GM12878 (cell line): Measurements from ENCODE around the gene EPO. TPM values are rescaled to one million over a fixed set of nuclear protein-coding genes. Genes with fewer than 3 reads are reported as not detected.

Source experiments
- ATAC-seq: fragments of 200-7000 bp; cut with Tn5 transposase; 3 replicates; pipeline ENCODE4 v1.9.1; 2020; ENCODE audit warnings: mild to moderate bottlenecking, moderate library complexity
- BruUV-seq: library from RNA; stranded (reverse); fragments of 400-500 nt; replicated peaks from 2 replicates; lab custom pipeline; 2021; lab: Mats Ljungman, UMichigan
- CTCF ChIA-PET: fragments of 300-600 bp; sonication (Branson Sonifier 250); formaldehyde crosslinking; extraction: SDS; loops from one replicate; lab custom pipeline; 2021; ENCODE audit warnings: inconsistent platforms; lab: Yijun Ruan, JAX
- POLR2A ChIA-PET: fragments of 350-600 bp; formaldehyde crosslinking; extraction: SDS; loops from one replicate; lab custom pipeline; 2021; ENCODE audit warnings: inconsistent platforms; lab: Charles Lee
- RAD21 ChIA-PET: fragments of 300-600 bp; sonication (Branson Sonifier 250); formaldehyde crosslinking; loops from one replicate; lab custom pipeline; 2023; ENCODE audit warnings: antibody characterized with exemption; ENCODE audit not compliant: unreplicated experiment; lab: Charles Lee
- SMC1A ChIA-PET: fragments of 300-600 bp; sonication (Branson Sonifier 250); formaldehyde crosslinking; loops from one replicate; lab custom pipeline; 2023; ENCODE audit not compliant: unreplicated experiment, uncharacterized antibody; lab: Charles Lee
- DNase-seq: peaks from one replicate; pipeline ENCODE4 v3.0.0-alpha.2; 2011; ENCODE audit warnings: low read depth, low spot score
- FAIRE-seq: peaks from 3 replicates; lab custom pipeline; 2011; peaks lifted over from hg19 to GRCh38; lab: Jason Lieb, UNC
- H2AFZ ChIP-seq: 2 replicates; pipeline ENCODE4 v1.6.0; 2011; ENCODE audit warnings: low read depth, low read length, control low read depth; ENCODE audit not compliant: control insufficient read depth
- H3K27ac ChIP-seq: 2 replicates; pipeline ENCODE4 v1.5.1; 2011; ENCODE audit warnings: control low read depth; ENCODE audit not compliant: control insufficient read depth, insufficient read depth
- H3K27me3 ChIP-seq, 2 experiments: replicated peaks in 1 of 2; 2 replicates each; pipeline versions ENCODE4 v1.6.0 to v1.6.1; 2011; ENCODE audit warnings: low read length in 1 of 2; ENCODE audit not compliant: control insufficient read depth in 2 of 2, insufficient read depth in 2 of 2
- H3K36me3 ChIP-seq, 2 experiments: 2 replicates each; pipeline ENCODE4 v1.5.1; 2011; ENCODE audit warnings: low read length in 1 of 2; ENCODE audit not compliant: control insufficient read depth in 2 of 2, insufficient read depth in 2 of 2
- H3K4me1 ChIP-seq: 2 replicates; pipeline ENCODE4 v1.6.1; 2011; ENCODE audit warnings: mild to moderate bottlenecking, low read length, moderate library complexity, mixed read lengths; ENCODE audit not compliant: control insufficient read depth, insufficient read depth
- H3K4me2 ChIP-seq: 2 replicates; pipeline ENCODE4 v1.6.0; 2011; ENCODE audit warnings: control low read depth; ENCODE audit not compliant: control insufficient read depth, insufficient read depth
- H3K4me3 ChIP-seq: fragments of 200-600 bp; sonication (generic); 2 replicates; pipeline ENCODE4 v1.5.1; 2016
- H3K79me2 ChIP-seq: 2 replicates; pipeline ENCODE4 v1.6.0; 2011; ENCODE audit warnings: low read length; ENCODE audit not compliant: control insufficient read depth, insufficient read depth
- H3K9ac ChIP-seq: 2 replicates; pipeline ENCODE4 v1.8.0; 2011; ENCODE audit warnings: low read length, control low read depth, mixed read lengths; ENCODE audit not compliant: control insufficient read depth, insufficient read depth
- H3K9me3 ChIP-seq: replicated peaks from 3 replicates; pipeline ENCODE4 v1.5.1; 2011; ENCODE audit warnings: mild to moderate bottlenecking, low read length; ENCODE audit not compliant: control insufficient read depth, insufficient read depth
- H4K20me1 ChIP-seq: 2 replicates; pipeline ENCODE4 v1.6.0; 2011; ENCODE audit not compliant: control insufficient read depth, insufficient read depth
- EED ChIP-seq: sonication (generic); IDR thresholded peaks from 2 replicates; pipeline ENCODE4 v1.6.1; 2016; ENCODE audit warnings: antibody characterized with exemption, low read depth
- ETV6 ChIP-seq, 2 experiments: fragments of 450-650 bp in 1 of 2; IDR thresholded peaks in 1 of 2; conservative IDR thresholded peaks in 1 of 2; 2 replicates each; pipeline ENCODE4 v1.6.1; 2014; ENCODE audit warnings: antibody characterized with exemption in 1 of 2, borderline replicate concordance in 1 of 2, low read depth in 1 of 2, mild to moderate bottlenecking in 1 of 2, moderate library complexity in 1 of 2
- JUNB ChIP-seq: IDR thresholded peaks from 2 replicates; pipeline ENCODE4 v1.6.1; 2016; ENCODE audit warnings: antibody characterized with exemption, mild to moderate bottlenecking
- RAD51 ChIP-seq: fragments of 450-650 bp; IDR thresholded peaks from 2 replicates; pipeline ENCODE4 v1.6.1; 2016; ENCODE audit warnings: moderate library complexity, mild to moderate bottlenecking, inconsistent platforms
- SIX5 ChIP-seq: IDR thresholded peaks from 2 replicates; pipeline ENCODE4 v1.6.1; 2011; ENCODE audit warnings: mild to moderate bottlenecking, low read depth, low read length, moderate library complexity; ENCODE audit not compliant: severe bottlenecking
- SKIL ChIP-seq: fragments of 450-650 bp; IDR thresholded peaks from 2 replicates; pipeline ENCODE4 v1.6.1; 2017; ENCODE audit warnings: mild to moderate bottlenecking, low read depth, inconsistent platforms; ENCODE audit not compliant: poor library complexity, severe bottlenecking
- SUZ12 ChIP-seq: fragments of 200-600 bp; sonication (generic); IDR thresholded peaks from one replicate; pipeline ENCODE4 v1.6.1; 2018; ENCODE audit warnings: antibody characterized with exemption, mild to moderate bottlenecking; ENCODE audit not compliant: unreplicated experiment
- USF2 ChIP-seq: IDR thresholded peaks from 2 replicates; pipeline ENCODE4 v1.6.1; 2011; ENCODE audit warnings: low read depth, low read length, improper control_type of control experiment, borderline replicate concordance
- ZNF24 ChIP-seq: fragments of 450-650 bp; IDR thresholded peaks from 2 replicates; pipeline ENCODE4 v1.6.1; 2017; ENCODE audit warnings: antibody characterized with exemption, mild to moderate bottlenecking
- WGBS: methylation state at CpG from one replicate; pipeline ENCODE4 v1.1.6; 2016; ENCODE audit warnings: low lambda C conversion rate; ENCODE audit not compliant: insufficient replicate concordance, insufficient coverage; ENCODE audit errors: missing lambda C conversion rate; 5-methylcytosine and 5-hydroxymethylcytosine counted together
- in situ Hi-C: fragments of 300-500 bp; cut with MboI; formaldehyde crosslinking; loops from 9 replicates; pipeline ENCODE4 v1.14.3; 2018; ENCODE audit warnings: mixed read lengths
- intact Hi-C: fragments of 100-400 bp; cut with micrococcal nuclease; formaldehyde crosslinking; loops from one replicate; pipeline ENCODE4 v1.14.2; 2022; ENCODE audit not compliant: unreplicated experiment
- polyA plus RNA-seq, 11 experiments: library from polyadenylated mRNA; depleted of rRNA in 4 of 11; unstranded in 6 of 11; stranded (reverse) in 5 of 11; fragments of >200 nt; fragmentation: Nextera tagmentation in 4 of 11; fragmentation: Illumina TruSeq in 1 of 11; extraction: Ambion mirVana in 4 of 11; extraction: Trizol in 1 of 11; gene quantifications; 1 replicate in 1 of 11; 2 replicates in 10 of 11; pipeline versions ENCODE4 v1.2.1 to v1.2.3, GENCODE V29; 2011 to 2016; ENCODE audit warnings: inconsistent platforms in 2 of 11, missing spikeins in 2 of 11, low read depth in 1 of 11
- total RNA-seq, 4 experiments: library from RNA; depleted of rRNA in 3 of 4; stranded (reverse); fragments of >200 nt in 3 of 4; fragmentation: Illumina TruSeq in 1 of 4; extraction: Trizol in 1 of 4; gene quantifications; 2 replicates each; pipeline versions ENCODE4 v1.2.1 to v1.2.3, GENCODE V29; 2013 to 2021
- TF ChIP-seq, protein P1 (sequence below): fragments of 450-650 bp; IDR thresholded peaks from 2 replicates; pipeline ENCODE4 v1.6.1; 2017; ENCODE audit warnings: low read depth, mild to moderate bottlenecking, moderate library complexity
- TF ChIP-seq, protein P2 (sequence below): IDR thresholded peaks from 2 replicates; pipeline ENCODE4 v1.6.1; 2012; ENCODE audit warnings: low read length, inconsistent platforms
- TF ChIP-seq, protein P3 (sequence below): IDR thresholded peaks from 2 replicates; pipeline ENCODE4 v1.6.1; 2012; ENCODE audit warnings: improper control_type of control experiment, low read depth, low read length; ENCODE audit not compliant: insufficient replicate concordance

The EPO gene
- total and polyA plus RNA-seq, 10 of the 15 experiments (the other 5 are each of a cell fraction or from before 2014, with no cell fraction given) = 0.06 to 0.19 TPM; not detected in 8

- POLR2A ChIA-PET = no interaction called here
- no TSS peak for BruUV-seq
- Histone ChIP-seq H3K9ac (no peak overlapping the region), H3K4me2 (no peak overlapping the region), H3K4me1 (no peaks in the 10 kb centered on the region; the same call in 1 of the 2 replicates), H3K4me3 (no peak overlapping the region), H3K9me3 (no peaks in the 10 kb centered on the region), H4K20me1 (no peaks in the 10 kb centered on the region), H3K27me3 (peaks cover 1 to 2% of the 10 kb centered on the region in 2 experiments; a peak in 3 of 4 replicates), H2AFZ (no peak overlapping the region), H3K79me2 (no peaks in the 10 kb centered on the region), H3K27ac (no peak overlapping the region), H3K36me3 (no peaks in the 10 kb centered on the region)
- RAD21 ChIA-PET = no interaction called here
- CTCF ChIA-PET = interaction anchor here (2.1 kb wide), 1 partner anchor 10 kb away, joined by 7 read pairs; no protein-coding TSS in a partner anchor
- in situ Hi-C loops = no loop called here
- DNase-seq = no peak
- 43% methylated on average over 7 of the region's 7 CpGs for WGBS
- intact Hi-C loops = no loop called here
- no peak for FAIRE-seq
- no peak for ATAC-seq
- SMC1A ChIA-PET = no interaction called here
- no peak for TF ChIP-seq RAD51
- TF ChIP-seq SUZ12 = no peak
- TF ChIP-seq USF2 = no peak
- TF ChIP-seq, protein P1, sequence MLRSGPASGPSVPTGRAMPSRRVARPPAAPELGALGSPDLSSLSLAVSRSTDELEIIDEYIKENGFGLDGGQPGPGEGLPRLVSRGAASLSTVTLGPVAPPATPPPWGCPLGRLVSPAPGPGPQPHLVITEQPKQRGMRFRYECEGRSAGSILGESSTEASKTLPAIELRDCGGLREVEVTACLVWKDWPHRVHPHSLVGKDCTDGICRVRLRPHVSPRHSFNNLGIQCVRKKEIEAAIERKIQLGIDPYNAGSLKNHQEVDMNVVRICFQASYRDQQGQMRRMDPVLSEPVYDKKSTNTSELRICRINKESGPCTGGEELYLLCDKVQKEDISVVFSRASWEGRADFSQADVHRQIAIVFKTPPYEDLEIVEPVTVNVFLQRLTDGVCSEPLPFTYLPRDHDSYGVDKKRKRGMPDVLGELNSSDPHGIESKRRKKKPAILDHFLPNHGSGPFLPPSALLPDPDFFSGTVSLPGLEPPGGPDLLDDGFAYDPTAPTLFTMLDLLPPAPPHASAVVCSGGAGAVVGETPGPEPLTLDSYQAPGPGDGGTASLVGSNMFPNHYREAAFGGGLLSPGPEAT = no peak
- no peak for TF ChIP-seq ZNF24
- no peak for TF ChIP-seq SKIL
- TF ChIP-seq JUNB = no peak
- TF ChIP-seq, protein P2, sequence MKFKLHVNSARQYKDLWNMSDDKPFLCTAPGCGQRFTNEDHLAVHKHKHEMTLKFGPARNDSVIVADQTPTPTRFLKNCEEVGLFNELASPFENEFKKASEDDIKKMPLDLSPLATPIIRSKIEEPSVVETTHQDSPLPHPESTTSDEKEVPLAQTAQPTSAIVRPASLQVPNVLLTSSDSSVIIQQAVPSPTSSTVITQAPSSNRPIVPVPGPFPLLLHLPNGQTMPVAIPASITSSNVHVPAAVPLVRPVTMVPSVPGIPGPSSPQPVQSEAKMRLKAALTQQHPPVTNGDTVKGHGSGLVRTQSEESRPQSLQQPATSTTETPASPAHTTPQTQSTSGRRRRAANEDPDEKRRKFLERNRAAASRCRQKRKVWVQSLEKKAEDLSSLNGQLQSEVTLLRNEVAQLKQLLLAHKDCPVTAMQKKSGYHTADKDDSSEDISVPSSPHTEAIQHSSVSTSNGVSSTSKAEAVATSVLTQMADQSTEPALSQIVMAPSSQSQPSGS = no peak
- TF ChIP-seq EED = no peak
- TF ChIP-seq, protein P3, sequence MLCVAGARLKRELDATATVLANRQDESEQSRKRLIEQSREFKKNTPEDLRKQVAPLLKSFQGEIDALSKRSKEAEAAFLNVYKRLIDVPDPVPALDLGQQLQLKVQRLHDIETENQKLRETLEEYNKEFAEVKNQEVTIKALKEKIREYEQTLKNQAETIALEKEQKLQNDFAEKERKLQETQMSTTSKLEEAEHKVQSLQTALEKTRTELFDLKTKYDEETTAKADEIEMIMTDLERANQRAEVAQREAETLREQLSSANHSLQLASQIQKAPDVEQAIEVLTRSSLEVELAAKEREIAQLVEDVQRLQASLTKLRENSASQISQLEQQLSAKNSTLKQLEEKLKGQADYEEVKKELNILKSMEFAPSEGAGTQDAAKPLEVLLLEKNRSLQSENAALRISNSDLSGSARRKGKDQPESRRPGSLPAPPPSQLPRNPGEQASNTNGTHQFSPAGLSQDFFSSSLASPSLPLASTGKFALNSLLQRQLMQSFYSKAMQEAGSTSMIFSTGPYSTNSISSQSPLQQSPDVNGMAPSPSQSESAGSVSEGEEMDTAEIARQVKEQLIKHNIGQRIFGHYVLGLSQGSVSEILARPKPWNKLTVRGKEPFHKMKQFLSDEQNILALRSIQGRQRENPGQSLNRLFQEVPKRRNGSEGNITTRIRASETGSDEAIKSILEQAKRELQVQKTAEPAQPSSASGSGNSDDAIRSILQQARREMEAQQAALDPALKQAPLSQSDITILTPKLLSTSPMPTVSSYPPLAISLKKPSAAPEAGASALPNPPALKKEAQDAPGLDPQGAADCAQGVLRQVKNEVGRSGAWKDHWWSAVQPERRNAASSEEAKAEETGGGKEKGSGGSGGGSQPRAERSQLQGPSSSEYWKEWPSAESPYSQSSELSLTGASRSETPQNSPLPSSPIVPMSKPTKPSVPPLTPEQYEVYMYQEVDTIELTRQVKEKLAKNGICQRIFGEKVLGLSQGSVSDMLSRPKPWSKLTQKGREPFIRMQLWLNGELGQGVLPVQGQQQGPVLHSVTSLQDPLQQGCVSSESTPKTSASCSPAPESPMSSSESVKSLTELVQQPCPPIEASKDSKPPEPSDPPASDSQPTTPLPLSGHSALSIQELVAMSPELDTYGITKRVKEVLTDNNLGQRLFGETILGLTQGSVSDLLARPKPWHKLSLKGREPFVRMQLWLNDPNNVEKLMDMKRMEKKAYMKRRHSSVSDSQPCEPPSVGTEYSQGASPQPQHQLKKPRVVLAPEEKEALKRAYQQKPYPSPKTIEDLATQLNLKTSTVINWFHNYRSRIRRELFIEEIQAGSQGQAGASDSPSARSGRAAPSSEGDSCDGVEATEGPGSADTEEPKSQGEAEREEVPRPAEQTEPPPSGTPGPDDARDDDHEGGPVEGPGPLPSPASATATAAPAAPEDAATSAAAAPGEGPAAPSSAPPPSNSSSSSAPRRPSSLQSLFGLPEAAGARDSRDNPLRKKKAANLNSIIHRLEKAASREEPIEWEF = no peak
- no peak for TF ChIP-seq SIX5
- TF ChIP-seq ETV6 (conservative IDR thresholded peaks at IDR 0.05 in 1 of 2, IDR thresholded peaks at IDR 0.05 in 1 of 2; ENCODE audit: borderline replicate concordance in 1 of 2, low read depth in 1 of 2) = no peak
Observed at GRCh38 chr7:100735730-100736129, 15.5 kb downstream of the EPO start.
